ENCODE data around the gene GRID1.

Gene GRID1

GRCh38 chr10:85741626-85742300 lies 624.8 kb downstream of the GRID1 start:
- no peak for DNase-seq (ENCODE audit: low read depth in 2 of 2)
- no peak for TF ChIP-seq CTCF (IDR thresholded peaks at IDR 0.05; ENCODE audit: low read depth, low read length)
- no peak overlapping the region for H3K4me3 ChIP-seq (replicated peaks in 1 of 2; ENCODE audit: low read depth in 2 of 2, low read length in 2 of 2)

GRCh38 chr10:85735997-85736396 lies 630.6 kb downstream of the GRID1 start:
- no peak overlapping the region for H3K4me3 ChIP-seq (replicated peaks in 1 of 2; ENCODE audit: low read depth in 2 of 2, low read length in 2 of 2)
- no peak for DNase-seq (ENCODE audit: low read depth in 2 of 2)
- no peak for TF ChIP-seq CTCF (IDR thresholded peaks at IDR 0.05; ENCODE audit: low read depth, low read length)

DNA sequence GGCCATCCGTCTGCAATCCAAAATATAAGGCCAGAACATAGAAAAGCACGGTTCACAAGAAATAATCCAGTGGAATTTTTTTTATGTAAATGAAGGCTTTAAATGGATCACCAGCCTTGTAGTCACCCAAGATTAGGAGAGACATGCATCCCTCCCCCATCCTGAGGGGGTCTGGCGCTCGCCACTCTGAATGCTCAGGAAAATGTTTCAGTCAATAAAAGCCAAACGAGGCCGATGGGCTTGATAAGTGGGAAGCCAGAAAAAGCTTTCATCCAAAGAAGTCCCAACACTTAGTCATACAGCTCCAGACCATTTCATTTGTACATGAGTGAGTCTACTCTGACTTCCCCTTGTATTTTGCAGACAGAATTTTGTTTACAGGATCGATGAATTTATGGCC lies 631.8 kb downstream of the GRID1 start:
- DNase-seq (ENCODE audit: low read depth in 2 of 2): no peak
- H3K4me3 ChIP-seq (replicated peaks in 1 of 2; ENCODE audit: low read depth in 2 of 2, low read length in 2 of 2): no peak overlapping the region
- TF ChIP-seq CTCF (IDR thresholded peaks at IDR 0.05; ENCODE audit: low read depth, low read length): no peak

GRCh38 chr10:85724215-85724614 lies 642.4 kb downstream of the GRID1 start:
- no peak for DNase-seq (ENCODE audit: low read depth in 2 of 2)
- no peak for TF ChIP-seq CTCF (IDR thresholded peaks at IDR 0.05; ENCODE audit: low read depth, low read length)
- H3K4me3 ChIP-seq (replicated peaks in 1 of 2; ENCODE audit: low read depth in 2 of 2, low read length in 2 of 2): no peak overlapping the region

- no peak for TF ChIP-seq CTCF (IDR thresholded peaks at IDR 0.05; ENCODE audit: low read depth, low read length)
- no peak overlapping the region for H3K4me3 ChIP-seq (replicated peaks in 1 of 2; ENCODE audit: low read depth in 2 of 2, low read length in 2 of 2)
- no peak for DNase-seq (ENCODE audit: low read depth in 2 of 2)
These were observed 645.5 kb downstream of the GRID1 start for GRCh38 chr10:85720931-85721590.

GRCh38 chr10:85719408-85719807 lies 647.2 kb downstream of the GRID1 start:
- TF ChIP-seq CTCF (IDR thresholded peaks at IDR 0.05; ENCODE audit: low read depth, low read length): no peak
- no peak overlapping the region for H3K4me3 ChIP-seq (replicated peaks in 1 of 2; ENCODE audit: low read depth in 2 of 2, low read length in 2 of 2)
- no peak for DNase-seq (ENCODE audit: low read depth in 2 of 2)
